Vagina (tissue), 2 donors: ENCODE data around the gene ETV5.

Experiments used
- CTCF ChIP-seq, 3 experiments: fragments of 450-650 bp in 2 of 3; fragments of 200-600 bp in 1 of 3; sonication (generic) in 1 of 3; IDR thresholded peaks; one replicate each; pipeline ENCODE4 v1.5.1; 2017 to 2019; ENCODE audit warnings: antibody characterized with exemption in 3 of 3, mild to moderate bottlenecking in 2 of 3, moderate library complexity in 2 of 3
- POLR2A ChIP-seq, 2 donors: fragments of 450-650 bp; IDR thresholded peaks; one replicate each; pipeline ENCODE4 v1.6.1; 2017; ENCODE audit warnings: antibody characterized with exemption in 2 of 2, mild to moderate bottlenecking in 2 of 2, moderate library complexity in 2 of 2

GRCh38 chr3:186124592-186124991, 15.7 kb upstream of the ETV5 start:
- TF ChIP-seq CTCF (IDR thresholded peaks at IDR 0.05) = no peak
- TF ChIP-seq POLR2A (IDR thresholded peaks at IDR 0.05) = no peak
